Testis (tissue), 3 donors: Measurements from ENCODE around the gene MTHFR. TPM values are rescaled to one million over a fixed set of nuclear protein-coding genes. Genes with fewer than 3 reads are reported as not detected.

ENCODE experiments used
- DNase-seq: peaks from one replicate; pipeline ENCODE4 v3.0.0-alpha.2; 2019
- H3K27ac ChIP-seq, 2 donors: fragments of 200-600 bp; sonication (generic); one replicate each; pipeline ENCODE4 v1.5.1; 2019
- H3K27me3 ChIP-seq: fragments of 200-600 bp; sonication (generic); one replicate; pipeline ENCODE4 v1.5.1; 2019
- H3K36me3 ChIP-seq: fragments of 200-600 bp; sonication (generic); one replicate; pipeline ENCODE4 v1.5.1; 2017; ENCODE audit warnings: low read depth; ENCODE audit errors: missing control alignments
- H3K4me1 ChIP-seq: fragments of 200-600 bp; sonication (generic); one replicate; pipeline ENCODE4 v1.5.1; 2019
- H3K4me3 ChIP-seq, 2 donors: fragments of 200-600 bp; sonication (generic); one replicate each; pipeline ENCODE4 v1.5.1; 2017 to 2019
- H3K9me3 ChIP-seq: fragments of 200-600 bp; sonication (generic); one replicate; pipeline ENCODE4 v1.5.1; 2017
- CTCF ChIP-seq, 3 experiments: fragments of 450-650 bp in 2 of 3; fragments of 200-600 bp in 1 of 3; sonication (generic) in 1 of 3; IDR thresholded peaks; one replicate each; pipeline ENCODE4 v1.5.1; 2016 to 2019; ENCODE audit warnings: antibody characterized with exemption in 3 of 3, mild to moderate bottlenecking in 2 of 3, moderate library complexity in 1 of 3
- POLR2A ChIP-seq: fragments of 450-650 bp; IDR thresholded peaks from one replicate; pipeline ENCODE4 v1.6.1; 2017; ENCODE audit warnings: antibody characterized with exemption, mild to moderate bottlenecking, moderate library complexity
- WGBS, 2 donors: methylation state at CpG; one replicate each; pipeline ENCODE4 v1.1.5; 2018; 5-methylcytosine and 5-hydroxymethylcytosine counted together
- intact Hi-C: fragments of 100-400 bp; cut with DNase I; formaldehyde crosslinking; loops from one replicate; pipeline ENCODE4 v1.15.1; 2023; ENCODE audit warnings: low total_unique reads
- polyA plus RNA-seq: library from polyadenylated mRNA; stranded (reverse); fragments of 350-450 nt; fragmentation: Illumina TruSeq; extraction: RNeasy Lipid Tissue Mini Kit (QIAGEN cat#74804); gene quantifications from one replicate; pipeline ENCODE4 v1.2.3, GENCODE V29; 2014; ENCODE audit warnings: low read depth, low replicate concordance; ENCODE audit not compliant: insufficient read depth
- total RNA-seq, 2 donors: library from RNA; depleted of rRNA; stranded (reverse); fragments of >200 nt; gene quantifications; one replicate each; pipeline ENCODE4 v1.2.3, GENCODE V29; 2016

The MTHFR gene
- total and polyA plus RNA-seq, 3 donors from 2014 or later, result 30.4 to 78.3 (median 68.3) TPM

- Histone ChIP-seq H3K27ac (peak overlapping the region; percentile 96), H3K27me3 (no peaks in the 10 kb centered on the region), H3K9me3 (no peaks in the 10 kb centered on the region), H3K36me3 (no peaks in the 10 kb centered on the region), H3K4me1 (peaks cover 60% of the 10 kb centered on the region), H3K4me3 (no peak overlapping the region)
- DNase-seq, result no peak
- intact Hi-C loops, result no loop called here
- 69 to 75% methylated on average over 2 to 14 of the region's 14 CpGs for WGBS, 2 donors
- TF ChIP-seq CTCF (IDR thresholded peaks at IDR 0.05) (no peak), POLR2A (no peak)
Measured at GRCh38 chr1:11787804-11788436, 17.8 kb downstream of the MTHFR start.

DNA sequence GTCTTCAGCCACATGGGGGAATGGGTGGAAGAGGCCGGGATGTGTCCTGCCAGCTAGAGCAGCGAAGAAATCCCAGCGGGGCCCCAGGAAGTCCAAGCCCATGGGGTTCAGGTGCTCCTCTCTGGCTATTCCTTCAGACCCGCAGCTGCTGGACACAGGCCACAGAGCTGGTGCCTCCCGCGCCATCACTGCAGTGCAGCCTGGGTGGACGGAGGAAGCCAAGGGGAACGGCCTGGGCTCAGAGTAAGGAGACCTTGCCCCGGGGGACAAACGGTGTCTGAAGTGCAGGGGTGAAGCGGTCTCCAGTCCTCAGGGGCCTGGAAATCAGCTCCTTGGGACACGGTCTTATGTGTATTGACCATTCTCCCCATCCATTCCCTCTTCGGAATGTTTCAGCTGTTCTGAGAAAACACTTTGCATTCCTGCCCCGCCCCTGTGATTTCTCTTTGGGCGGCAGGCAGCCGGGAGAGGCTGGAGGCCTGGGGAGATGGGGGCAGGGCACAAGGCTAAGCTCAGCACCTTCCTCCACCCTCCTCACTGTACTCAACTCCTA, 18.4 kb downstream of the MTHFR start:
- intact Hi-C loops, result no loop called here
- H3K4me1 ChIP-seq, result peaks cover 60% of the 10 kb centered on the region

DNA sequence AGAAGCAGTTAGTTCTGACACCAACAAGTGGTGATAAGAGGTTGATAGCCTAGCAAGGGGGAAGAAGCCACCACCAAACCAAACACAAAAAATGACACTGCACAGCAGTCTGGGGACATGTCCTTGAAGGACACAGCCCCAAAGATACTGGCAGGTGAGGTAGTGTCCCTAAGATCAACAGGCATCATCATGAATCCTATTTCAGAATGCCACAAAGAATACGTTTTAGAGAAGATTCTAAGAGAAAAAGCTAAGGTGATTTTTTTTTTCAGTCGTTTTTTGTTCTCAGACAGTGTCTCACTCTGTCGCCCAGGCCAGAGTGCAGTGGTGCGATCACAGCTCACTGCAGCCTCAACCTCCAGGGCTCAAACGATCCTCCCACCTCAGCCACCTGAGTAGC, 19.6 kb downstream of the MTHFR start:
- TF ChIP-seq CTCF (IDR thresholded peaks at IDR 0.05), result no peak
- TF ChIP-seq POLR2A, result no peak
- Histone ChIP-seq H3K27me3 (no peaks in the 10 kb centered on the region), H3K4me1 (peaks cover 56% of the 10 kb centered on the region), H3K4me3 (no peak overlapping the region), H3K27ac (peak overlapping the region; percentile 96), H3K9me3 (no peaks in the 10 kb centered on the region), H3K36me3 (no peaks in the 10 kb centered on the region)
- no peak for DNase-seq
- WGBS, 2 donors, result 56 to 66% methylated on average over 5 of the region's 5 CpGs
- intact Hi-C loops, result no loop called here

More for the DNA sequence above, 18.4 kb downstream of the MTHFR start:
- peak; percentile 72 for DNase-seq
- peak overlapping the region; percentile 96 for H3K27ac ChIP-seq
- no peak overlapping the region for H3K4me3 ChIP-seq
- H3K9me3 ChIP-seq, result no peaks in the 10 kb centered on the region
- WGBS, 2 donors, result 30 to 47% methylated on average over 13 to 16 of the region's 16 CpGs
- H3K36me3 ChIP-seq, result no peaks in the 10 kb centered on the region
- TF ChIP-seq CTCF (IDR thresholded peaks at IDR 0.05) (no peak), POLR2A (no peak)
- no peaks in the 10 kb centered on the region for H3K27me3 ChIP-seq

- TF ChIP-seq CTCF (IDR thresholded peaks at IDR 0.05) (peak; percentile 72 to 79 (median 76)), POLR2A (no peak)
- Histone ChIP-seq H3K9me3 (no peaks in the 10 kb centered on the region), H3K4me1 (peaks cover 49% of the 10 kb centered on the region), H3K27ac (peak overlapping the region; percentile 58 to 96), H3K27me3 (no peaks in the 10 kb centered on the region), H3K36me3 (no peaks in the 10 kb centered on the region), H3K4me3 (no peak overlapping the region)
- intact Hi-C loops, result no loop called here
- DNase-seq, result peak; percentile 76
- WGBS, 2 donors, result 28 to 35% methylated on average over 5 to 29 of the region's 30 CpGs
Measured at GRCh38 chr1:11784993-11785769, 20.6 kb downstream of the MTHFR start.
